CD8-positive, alpha-beta memory T cell (primary cell): ENCODE results near the gene DMRT3. TPM values are rescaled to one million over a fixed set of nuclear protein-coding genes. Genes with fewer than 3 reads are reported as not detected.
A peak's percentile ranks its signal among the peaks of the same experiment; 100 is the strongest.

Experiments used
- CTCF ChIA-PET: fragments of 350-600 bp; sonication (Branson Sonifier 250); formaldehyde crosslinking; loops from one replicate; lab custom pipeline; 2021; ENCODE audit warnings: antibody characterized with exemption; lab: Charles Lee
- POLR2A ChIA-PET: fragments of 350-600 bp; sonication (Branson Sonifier 250); formaldehyde crosslinking; loops from one replicate; lab custom pipeline; 2021; ENCODE audit warnings: antibody characterized with exemption; lab: Charles Lee
- DNase-seq, 5 donors: peaks; one replicate each; pipeline versions ENCODE4 v3.0.0 to v3.0.0-alpha.2; 2020 to 2022; ENCODE audit warnings: mixed read lengths in 1 of 5
- H3K27ac ChIP-seq: one replicate; pipeline ENCODE4 v1.7.0; 2013; ENCODE audit warnings: low read depth, mild to moderate bottlenecking, low read length, moderate library complexity
- H3K27me3 ChIP-seq: 2 replicates; pipeline ENCODE4 v1.7.0; 2013; ENCODE audit warnings: low read length, mild to moderate bottlenecking; ENCODE audit not compliant: insufficient read depth, poor library complexity, severe bottlenecking
- H3K36me3 ChIP-seq: 2 replicates; pipeline ENCODE4 v1.7.0; 2013; ENCODE audit warnings: mild to moderate bottlenecking, low read length, moderate library complexity; ENCODE audit not compliant: insufficient read depth
- H3K4me1 ChIP-seq: 2 replicates; pipeline ENCODE4 v1.7.0; 2013; ENCODE audit warnings: mild to moderate bottlenecking, low read length, moderate library complexity; ENCODE audit not compliant: insufficient read depth
- H3K4me3 ChIP-seq: 2 replicates; pipeline ENCODE4 v1.7.0; 2013; ENCODE audit warnings: mild to moderate bottlenecking, low read length
- H3K9me3 ChIP-seq: 2 replicates; pipeline ENCODE4 v1.7.0; 2013; ENCODE audit warnings: mild to moderate bottlenecking, low read length
- H3K27ac Mint-ChIP-seq, 8 donors: one replicate each; pipeline ENCODE4 v1.8.0; 2020 to 2021; ENCODE audit warnings: mixed read lengths in 8 of 8, mild to moderate bottlenecking in 6 of 8, inconsistent platforms in 3 of 8, moderate library complexity in 3 of 8
- H3K27me3 Mint-ChIP-seq, 2 donors: one replicate each; pipeline ENCODE4 v1.8.0; 2020 to 2021; ENCODE audit warnings: mixed read lengths in 2 of 2, mild to moderate bottlenecking in 1 of 2, moderate library complexity in 1 of 2
- H3K36me3 Mint-ChIP-seq, 3 donors: one replicate each; pipeline ENCODE4 v1.8.0; 2020 to 2021; ENCODE audit warnings: mixed read lengths in 3 of 3, inconsistent platforms in 1 of 3, mild to moderate bottlenecking in 1 of 3
- H3K4me1 Mint-ChIP-seq, 3 donors: one replicate each; pipeline ENCODE4 v1.8.0; 2020 to 2021; ENCODE audit warnings: mixed read lengths in 3 of 3, inconsistent platforms in 1 of 3, mild to moderate bottlenecking in 1 of 3
- H3K4me3 Mint-ChIP-seq, 7 donors: one replicate each; pipeline ENCODE4 v1.8.0; 2020 to 2021; ENCODE audit warnings: mixed read lengths in 7 of 7, mild to moderate bottlenecking in 6 of 7, moderate library complexity in 4 of 7, inconsistent platforms in 2 of 7
- H3K9me3 Mint-ChIP-seq, 5 donors: one replicate each; pipeline ENCODE4 v1.8.0; 2020 to 2022; ENCODE audit warnings: mixed read lengths in 5 of 5, mild to moderate bottlenecking in 3 of 5, moderate library complexity in 2 of 5, inconsistent platforms in 1 of 5
- polyA plus RNA-seq: library from polyadenylated mRNA; unstranded; fragments of 300-500 nt; fragmentation: Illumina TruSeq; gene quantifications from one replicate; pipeline ENCODE4 v1.2.3, GENCODE V29; 2021
- total RNA-seq, 2 experiments: library from RNA; stranded (reverse); gene quantifications; one replicate each; pipeline ENCODE4 v1.2.3, GENCODE V29; 2021

Gene DMRT3
- total and polyA plus RNA-seq, 3 experiments from 2014 or later, result not detected

DNA sequence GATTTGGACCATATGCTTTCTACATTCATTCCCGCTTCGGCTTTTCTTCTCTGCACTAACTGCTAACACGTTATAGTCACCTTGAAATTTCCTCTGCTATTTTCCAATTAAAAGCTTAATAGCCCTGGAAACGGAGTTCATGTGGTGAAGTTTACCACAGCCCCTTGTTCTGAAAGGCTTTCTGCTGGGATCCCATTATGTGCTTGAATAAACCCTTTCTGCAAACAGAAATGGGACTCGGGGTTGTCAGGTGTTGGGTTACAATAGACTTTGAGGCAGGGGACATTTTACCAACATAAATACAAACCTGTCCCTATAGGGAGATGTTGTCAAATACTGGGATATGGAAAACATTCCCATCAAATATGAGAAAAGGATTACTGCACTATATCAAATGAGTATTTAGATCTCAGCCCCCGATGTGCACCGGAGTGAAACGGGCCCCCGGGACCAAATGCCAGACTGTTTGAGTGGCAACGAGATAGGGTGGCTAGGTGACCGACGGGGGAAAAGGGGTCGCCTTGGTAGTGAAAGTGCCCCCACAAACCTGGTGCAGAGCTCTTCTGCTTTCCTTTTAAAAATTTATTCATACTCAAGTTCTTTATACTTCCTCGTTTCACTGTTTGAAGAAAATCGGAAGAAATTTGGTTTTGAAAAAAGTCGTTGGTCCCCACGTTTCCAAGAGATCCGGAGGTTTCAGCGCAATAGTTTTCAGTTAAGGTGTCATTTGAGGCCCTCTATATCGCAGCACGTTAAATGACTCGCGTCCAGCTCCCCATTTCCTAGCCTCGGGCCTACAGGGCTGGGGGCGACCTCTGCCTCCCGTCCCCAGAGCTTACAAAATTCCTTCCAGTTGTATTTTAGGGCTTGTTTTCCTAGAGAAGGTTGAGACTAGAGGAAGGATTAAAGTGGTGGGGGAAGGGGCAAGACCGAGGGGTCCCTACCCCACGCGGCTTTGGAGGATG, 2.1 kb upstream of the DMRT3 start:
- no peak overlapping the region for H3K27ac Mint-ChIP-seq
- ChIA-PET CTCF (no interaction called here), POLR2A (no interaction called here)
- no peak overlapping the region for H3K4me3 Mint-ChIP-seq
- peaks cover 66 to 69% of the 10 kb centered on the region in 2 donors for H3K27me3 Mint-ChIP-seq
- H3K36me3 Mint-ChIP-seq, result no peaks in the 10 kb centered on the region
- H3K9me3 ChIP-seq, result no peaks in the 10 kb centered on the region
- H3K27ac ChIP-seq, result no peak overlapping the region
- no peak overlapping the region for H3K4me3 ChIP-seq
- peaks cover 4% of the 10 kb centered on the region for H3K4me1 ChIP-seq
- peaks cover 0 to 14% (median 2%) of the 10 kb centered on the region in 5 donors for H3K9me3 Mint-ChIP-seq
- no peaks in the 10 kb centered on the region for H3K36me3 ChIP-seq
- peaks cover 17 to 22% (median 19%) of the 10 kb centered on the region in 3 donors for H3K4me1 Mint-ChIP-seq
- H3K27me3 ChIP-seq, result peaks cover 65% of the 10 kb centered on the region
- no peak for DNase-seq

DNA sequence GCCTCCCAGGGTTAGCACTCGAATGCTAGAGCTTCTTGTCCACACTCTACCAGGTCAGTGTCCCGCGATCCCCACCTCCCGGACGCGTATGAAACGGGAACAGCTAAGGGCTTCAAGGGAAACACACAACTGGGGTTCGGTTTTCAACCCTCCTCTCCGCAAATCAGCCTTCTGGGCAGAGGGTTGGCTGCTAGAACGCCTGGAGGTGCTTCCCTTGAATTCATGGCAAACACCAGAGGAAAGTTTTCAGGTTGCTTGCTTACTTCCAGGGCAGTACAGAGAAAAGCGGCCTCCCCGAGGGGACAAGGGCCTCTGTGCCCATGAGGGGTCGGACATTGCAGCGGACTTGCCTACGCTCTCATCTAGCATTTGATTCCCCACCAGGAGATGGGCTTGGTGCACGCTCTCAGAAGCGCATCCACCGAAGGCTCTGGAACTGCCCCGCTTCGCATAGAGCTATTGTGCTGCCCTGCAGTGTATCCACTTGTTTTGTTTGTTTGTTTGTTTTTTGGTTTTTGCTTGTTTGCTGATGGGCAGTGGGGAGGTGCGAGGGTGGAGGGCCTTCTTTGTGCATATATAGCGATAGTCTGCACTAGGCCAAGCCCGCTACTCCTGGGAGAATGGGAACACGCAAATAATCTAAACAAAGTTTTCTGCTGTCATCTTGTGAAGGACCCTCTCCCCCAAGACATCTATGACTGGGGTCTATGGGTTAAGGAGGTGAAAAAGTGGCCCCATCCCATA, 1.3 kb upstream of the DMRT3 start:
- peaks cover 4% of the 10 kb centered on the region for H3K4me1 ChIP-seq
- no peak for DNase-seq
- POLR2A ChIA-PET, result no interaction called here
- no peak overlapping the region for H3K4me3 ChIP-seq
- CTCF ChIA-PET, result no interaction called here
- no peaks in the 10 kb centered on the region for H3K36me3 ChIP-seq
- no peaks in the 10 kb centered on the region for H3K36me3 Mint-ChIP-seq
- H3K27ac ChIP-seq, result no peak overlapping the region
- H3K4me1 Mint-ChIP-seq, result peaks cover 15 to 21% (median 18%) of the 10 kb centered on the region in 3 donors
- no peak overlapping the region for H3K4me3 Mint-ChIP-seq
- H3K27me3 Mint-ChIP-seq, result peaks cover 69 to 71% of the 10 kb centered on the region in 2 donors
- H3K27ac Mint-ChIP-seq, result no peak overlapping the region
- H3K27me3 ChIP-seq, result peaks cover 57% of the 10 kb centered on the region
- H3K9me3 ChIP-seq, result no peaks in the 10 kb centered on the region
- peaks cover 0 to 14% (median 2%) of the 10 kb centered on the region in 5 donors for H3K9me3 Mint-ChIP-seq

DNA sequence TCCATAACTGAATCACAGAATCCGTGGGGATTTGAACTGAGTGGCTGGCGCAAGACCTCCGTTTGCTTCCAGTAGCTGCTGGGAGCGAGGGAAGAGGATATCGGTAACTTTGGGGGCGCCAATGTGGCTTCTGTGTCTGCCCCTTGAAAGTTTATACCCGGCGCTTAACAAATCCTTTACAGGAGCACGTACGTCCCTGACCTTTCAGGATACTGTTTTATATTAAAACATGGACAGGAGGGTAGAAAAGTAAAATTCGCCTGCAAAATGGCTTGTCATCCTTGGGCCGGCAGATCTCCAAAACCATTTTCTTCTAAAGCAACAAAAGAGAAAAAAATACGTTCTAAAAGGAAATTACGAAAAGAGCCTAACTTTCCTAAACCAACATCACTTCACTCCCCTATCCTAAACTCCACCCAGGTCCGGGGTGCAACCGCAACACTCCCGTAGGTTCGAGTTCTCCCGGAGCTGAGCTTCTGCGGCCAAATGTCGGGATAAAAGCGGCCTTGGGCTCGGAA, 656 bp upstream of the DMRT3 start:
- CTCF ChIA-PET, result no interaction called here
- Mint-ChIP-seq H3K27ac (peak overlapping the region in 1 of 8 donors; percentile 8), H3K9me3 (peaks cover 0 to 14% (median 0%) of the 10 kb centered on the region in 5 donors), H3K27me3 (peaks cover 69 to 70% of the 10 kb centered on the region in 2 donors), H3K36me3 (no peaks in the 10 kb centered on the region), H3K4me3 (peak overlapping the region in 1 of 7 donors; percentile 27), H3K4me1 (peaks cover 15 to 21% (median 16%) of the 10 kb centered on the region in 3 donors)
- Histone ChIP-seq H3K9me3 (no peaks in the 10 kb centered on the region), H3K27ac (no peak overlapping the region), H3K36me3 (no peaks in the 10 kb centered on the region), H3K4me3 (no peak overlapping the region), H3K27me3 (peaks cover 54% of the 10 kb centered on the region), H3K4me1 (peaks cover 4% of the 10 kb centered on the region)
- no peak for DNase-seq
- POLR2A ChIA-PET, result no interaction called here

DNA sequence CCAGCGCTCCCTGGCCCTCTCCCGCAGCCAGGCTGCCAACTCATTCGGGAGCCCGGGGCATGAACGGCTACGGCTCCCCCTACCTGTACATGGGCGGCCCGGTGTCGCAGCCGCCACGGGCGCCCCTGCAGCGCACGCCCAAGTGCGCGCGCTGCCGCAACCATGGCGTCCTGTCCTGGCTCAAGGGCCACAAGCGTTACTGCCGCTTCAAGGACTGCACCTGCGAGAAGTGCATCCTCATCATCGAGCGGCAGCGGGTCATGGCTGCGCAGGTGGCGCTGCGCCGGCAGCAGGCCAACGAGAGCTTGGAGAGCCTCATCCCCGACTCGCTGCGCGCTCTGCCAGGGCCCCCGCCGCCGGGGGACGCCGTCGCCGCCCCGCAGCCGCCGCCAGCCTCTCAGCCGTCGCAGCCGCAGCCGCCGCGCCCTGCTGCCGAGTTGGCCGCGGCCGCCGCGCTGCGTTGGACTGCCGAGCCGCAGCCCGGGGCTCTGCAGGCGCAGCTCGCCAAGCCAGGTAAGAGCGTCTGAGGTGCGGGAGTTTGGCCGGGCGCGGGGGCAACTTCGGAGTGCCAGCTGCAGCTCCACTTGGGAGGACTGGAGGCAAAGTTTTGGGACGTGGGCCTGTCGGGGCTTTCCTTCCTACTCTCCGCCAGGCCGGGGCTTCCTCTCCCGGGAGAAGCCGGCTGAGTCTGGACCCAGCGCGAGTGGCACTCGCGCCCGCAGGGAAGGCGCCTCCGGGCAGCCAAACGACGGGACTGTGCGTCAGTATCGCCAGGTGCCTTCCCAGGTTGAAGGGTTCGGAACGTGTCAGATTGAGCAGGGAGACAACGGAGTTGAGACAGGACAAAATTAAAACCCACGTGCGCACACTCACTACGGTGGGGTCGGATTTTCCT, 735 bp downstream of the DMRT3 start:
- Histone ChIP-seq H3K9me3 (no peaks in the 10 kb centered on the region), H3K27me3 (peaks cover 54% of the 10 kb centered on the region), H3K27ac (no peak overlapping the region), H3K4me1 (peaks cover 2% of the 10 kb centered on the region), H3K4me3 (no peak overlapping the region), H3K36me3 (no peaks in the 10 kb centered on the region)
- H3K27ac Mint-ChIP-seq, result no peak overlapping the region
- CTCF ChIA-PET, result no interaction called here
- H3K4me1 Mint-ChIP-seq, result peaks cover 15 to 20% (median 16%) of the 10 kb centered on the region in 3 donors
- POLR2A ChIA-PET, result no interaction called here
- no peak for DNase-seq
- peaks cover 77 to 78% of the 10 kb centered on the region in 2 donors for H3K27me3 Mint-ChIP-seq
- H3K36me3 Mint-ChIP-seq, result no peaks in the 10 kb centered on the region
- peaks cover 0 to 14% (median 0%) of the 10 kb centered on the region in 5 donors for H3K9me3 Mint-ChIP-seq
- H3K4me3 Mint-ChIP-seq, result no peak overlapping the region

DNA sequence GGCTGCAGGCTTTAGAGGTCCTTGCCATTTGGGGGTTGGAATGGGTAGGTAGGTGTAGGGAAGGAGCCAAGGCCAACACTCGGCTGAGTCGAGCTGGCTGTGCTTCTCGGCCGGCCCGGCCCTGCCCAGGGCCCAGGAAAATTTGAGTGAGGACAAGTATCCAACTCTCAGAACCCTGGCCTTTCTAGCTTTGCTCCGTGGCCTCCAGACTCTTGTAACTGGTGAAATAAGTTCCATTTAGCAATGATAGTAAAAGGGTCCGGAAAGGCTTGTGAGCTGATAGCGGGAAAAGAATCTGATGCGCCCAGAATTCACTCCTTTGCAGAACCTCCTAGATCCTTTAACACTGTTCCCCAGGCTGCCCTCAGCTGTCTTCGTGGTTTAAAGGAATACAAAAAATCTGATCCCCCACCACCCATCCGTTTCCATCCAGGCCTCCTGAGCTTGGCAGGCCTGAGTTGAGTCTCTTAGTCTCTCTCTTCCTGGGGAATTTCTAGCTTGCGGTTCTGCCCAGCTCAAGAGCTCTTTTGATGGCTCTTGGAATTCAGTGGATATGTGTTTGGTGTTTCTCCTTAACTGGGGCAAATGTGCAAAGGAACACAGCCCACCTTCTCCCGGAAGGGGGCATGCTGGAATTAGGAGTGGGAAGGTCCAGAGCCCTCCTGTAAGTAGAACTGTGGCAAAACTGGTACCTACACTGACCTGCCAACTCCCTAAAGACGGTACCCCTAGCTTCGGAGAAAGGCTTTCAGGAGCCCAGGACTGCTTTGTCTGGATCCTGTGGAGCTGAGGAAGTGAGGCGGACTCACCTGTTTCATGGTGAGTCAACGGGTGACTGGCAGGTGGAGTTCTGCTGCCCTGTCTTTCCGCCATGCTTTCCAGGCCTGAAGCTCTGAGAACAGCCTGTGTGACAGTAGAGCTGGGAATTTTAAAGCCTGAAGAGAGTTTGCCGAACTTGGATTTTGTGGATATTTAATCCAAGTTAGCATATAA, 1.7 kb downstream of the DMRT3 start:
- Histone ChIP-seq H3K36me3 (no peaks in the 10 kb centered on the region), H3K4me1 (no peaks in the 10 kb centered on the region), H3K9me3 (no peaks in the 10 kb centered on the region), H3K27ac (no peak overlapping the region), H3K27me3 (peaks cover 48% of the 10 kb centered on the region), H3K4me3 (no peak overlapping the region)
- Mint-ChIP-seq H3K27me3 (peaks cover 72 to 83% of the 10 kb centered on the region in 2 donors), H3K9me3 (peaks cover 0 to 13% (median 0%) of the 10 kb centered on the region in 5 donors), H3K27ac (no peak overlapping the region), H3K4me3 (peak overlapping the region in 2 of 7 donors; percentile 23 to 29), H3K4me1 (peaks cover 14 to 17% (median 16%) of the 10 kb centered on the region in 3 donors), H3K36me3 (peaks cover 0 to 2% (median 0%) of the 10 kb centered on the region in 3 donors)
- DNase-seq, result no peak
- POLR2A ChIA-PET, result no interaction called here
- CTCF ChIA-PET, result no interaction called here

DNA sequence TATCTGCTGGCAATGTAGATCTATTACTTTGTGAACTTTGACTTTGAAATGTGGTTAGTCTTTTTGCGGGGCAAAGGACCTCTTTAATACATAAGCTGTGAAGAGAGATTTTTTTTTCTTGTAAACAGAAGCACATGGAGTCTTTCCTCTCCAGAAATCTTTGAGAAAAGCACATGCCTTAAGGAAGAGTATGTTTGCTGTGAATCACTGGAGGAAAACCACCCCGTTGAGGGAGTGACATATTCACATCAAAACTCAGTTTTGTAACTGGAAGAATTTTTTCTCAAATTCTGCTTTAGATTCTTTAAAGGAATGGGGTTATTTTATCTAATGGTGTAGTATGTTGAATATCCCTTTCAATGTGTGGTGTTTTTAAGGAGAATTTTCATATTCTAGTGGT, 3.5 kb downstream of the DMRT3 start:
- Mint-ChIP-seq H3K36me3 (peaks cover 0 to 2% (median 0%) of the 10 kb centered on the region in 3 donors), H3K27me3 (peaks cover 57 to 82% of the 10 kb centered on the region in 2 donors), H3K27ac (no peak overlapping the region), H3K4me3 (no peak overlapping the region), H3K4me1 (peaks cover 5% of the 10 kb centered on the region in 3 donors), H3K9me3 (peaks cover 0 to 5% (median 0%) of the 10 kb centered on the region in 5 donors)
- DNase-seq, result no peak
- H3K4me1 ChIP-seq, result no peaks in the 10 kb centered on the region
- no peak overlapping the region for H3K4me3 ChIP-seq
- H3K9me3 ChIP-seq, result no peaks in the 10 kb centered on the region
- POLR2A ChIA-PET, result no interaction called here
- H3K36me3 ChIP-seq, result no peaks in the 10 kb centered on the region
- no peak overlapping the region for H3K27ac ChIP-seq
- H3K27me3 ChIP-seq, result peaks cover 33% of the 10 kb centered on the region
- CTCF ChIA-PET, result no interaction called here
